Measurements from ENCODE around the gene AUP1. TPM values are rescaled to one million over a fixed set of nuclear protein-coding genes. Genes with fewer than 3 reads are reported as not detected.
"Not testable (repeated sequence)": the region's sequence is repeated elsewhere in the genome, so short reads cannot be mapped to it uniquely, and the experiment has no call there.

The AUP1 gene
- 50.0 TPM for total RNA-seq
- long read RNA-seq, transcript AUP1-204 (11 exons, 1,645 nt): minor isoform, 13 of 151 reads
- long read RNA-seq, transcript AUP1-201 (12 exons, 1,695 nt): major isoform, 97 of 151 reads
- long read RNA-seq, partial matches to known transcripts: 12 of 151 reads
- long read RNA-seq, other reads (novel, unspliced or antisense): 23 of 151 reads

- intact Hi-C loops (cut with DNase I): loop anchor here (1.0 to 10.0 kb wide), 8 partner anchors 19 to 705 kb away; partner anchors contain the start of genes CCDC142, DOK1, INO80B and PCGF1
- DNase-seq (ENCODE audit: low spot score): peak; percentile 99
Measured at GRCh38 chr2:74529357-74530238, at the start of gene AUP1, which contains the start of gene HTRA2. Gene AUP1, minus strand, starts transcription at chr2:74529706. Its CDS starts 77 bp downstream, at chr2:74529629. Gene HTRA2, plus strand, starts transcription at chr2:74529933. Its CDS starts 74 bp downstream, at chr2:74530007.

- intact Hi-C loops (cut with DNase I): no loop called here
- no peak for DNase-seq (ENCODE audit: low spot score)
Measured at GRCh38 chr2:74578408-74578807, 48.9 kb upstream of the AUP1 start.

GRCh38 chr2:74577448-74577847 lies 47.9 kb upstream of the AUP1 start:
- intact Hi-C loops (cut with DNase I): no loop called here
- no peak for DNase-seq (ENCODE audit: low spot score)

GRCh38 chr2:74576863-74577229 lies 47.3 kb upstream of the AUP1 start:
- intact Hi-C loops (cut with DNase I): no loop called here
- no peak for DNase-seq (ENCODE audit: low spot score)

- intact Hi-C loops (cut with DNase I): no loop called here
- no peak for DNase-seq (ENCODE audit: low spot score)
Measured at GRCh38 chr2:74576211-74576862, 46.8 kb upstream of the AUP1 start.

- intact Hi-C loops (cut with DNase I): no loop called here
Measured at GRCh38 chr2:74575320-74575719, 45.8 kb upstream of the AUP1 start.

GRCh38 chr2:74573747-74574562 lies 44.4 kb upstream of the AUP1 start:
- intact Hi-C loops (cut with DNase I): no loop called here
- DNase-seq (ENCODE audit: low spot score): no peak

More at GRCh38 chr2:74575320-74575719, 45.8 kb upstream of the AUP1 start:
- DNase-seq (ENCODE audit: low spot score): no peak

GRCh38 chr2:74572178-74572925 lies 42.8 kb upstream of the AUP1 start:
- DNase-seq (ENCODE audit: low spot score): no peak
- intact Hi-C loops (cut with DNase I): no loop called here

- no peak for DNase-seq (ENCODE audit: low spot score)
- intact Hi-C loops (cut with DNase I): no loop called here
Measured at GRCh38 chr2:74571058-74571457, 41.6 kb upstream of the AUP1 start.

- no peak for DNase-seq (ENCODE audit: low spot score)
- intact Hi-C loops (cut with DNase I): no loop called here
Measured at GRCh38 chr2:74569686-74570085, 40.2 kb upstream of the AUP1 start.

- intact Hi-C loops (cut with DNase I): no loop called here
- DNase-seq (ENCODE audit: low spot score): no peak
Measured at GRCh38 chr2:74567881-74568280, 38.4 kb upstream of the AUP1 start.

GRCh38 chr2:74566754-74567085 lies 37.2 kb upstream of the AUP1 start:
- intact Hi-C loops (cut with DNase I): no loop called here
- no peak for DNase-seq (ENCODE audit: low spot score)

- intact Hi-C loops (cut with DNase I): no loop called here
- no peak for DNase-seq (ENCODE audit: low spot score)
Measured at GRCh38 chr2:74566076-74566753, 36.7 kb upstream of the AUP1 start.

- intact Hi-C loops (cut with DNase I): no loop called here
Measured at GRCh38 chr2:74564222-74564621, 34.7 kb upstream of the AUP1 start.

GRCh38 chr2:74562126-74562775 lies 32.7 kb upstream of the AUP1 start:
- DNase-seq (ENCODE audit: low spot score): no peak
- intact Hi-C loops (cut with DNase I): no loop called here

More at GRCh38 chr2:74564222-74564621, 34.7 kb upstream of the AUP1 start:
- DNase-seq (ENCODE audit: low spot score): no peak

- intact Hi-C loops (cut with DNase I); DNase-seq (ENCODE audit: low spot score): not testable (repeated sequence)
Measured at GRCh38 chr2:74561022-74561421, 31.5 kb upstream of the AUP1 start.

- intact Hi-C loops (cut with DNase I): no loop called here
- DNase-seq (ENCODE audit: low spot score): no peak
Measured at GRCh38 chr2:74560591-74560990, 31.1 kb upstream of the AUP1 start.

GRCh38 chr2:74559912-74560311 lies 30.4 kb upstream of the AUP1 start:
- DNase-seq (ENCODE audit: low spot score): no peak
- intact Hi-C loops (cut with DNase I): no loop called here
